Peyer's patch (tissue), 4 donors: ENCODE data around the gene PTPRZ1.

Experiments used
- POLR2A ChIP-seq, 2 donors: fragments of 450-650 bp; IDR thresholded peaks; one replicate each; pipeline ENCODE4 v1.5.1; 2017; ENCODE audit warnings: antibody characterized with exemption in 2 of 2, mild to moderate bottlenecking in 2 of 2, moderate library complexity in 2 of 2
- TF ChIP-seq, protein P1 (sequence below), 6 experiments: fragments of 450-650 bp in 4 of 6; fragments of 200-600 bp in 2 of 6; sonication (generic) in 1 of 6; IDR thresholded peaks; one replicate each; pipeline ENCODE4 v1.5.1; 2017 to 2019; ENCODE audit warnings: antibody characterized with exemption in 6 of 6, mild to moderate bottlenecking in 3 of 6, moderate library complexity in 1 of 6

DNA sequence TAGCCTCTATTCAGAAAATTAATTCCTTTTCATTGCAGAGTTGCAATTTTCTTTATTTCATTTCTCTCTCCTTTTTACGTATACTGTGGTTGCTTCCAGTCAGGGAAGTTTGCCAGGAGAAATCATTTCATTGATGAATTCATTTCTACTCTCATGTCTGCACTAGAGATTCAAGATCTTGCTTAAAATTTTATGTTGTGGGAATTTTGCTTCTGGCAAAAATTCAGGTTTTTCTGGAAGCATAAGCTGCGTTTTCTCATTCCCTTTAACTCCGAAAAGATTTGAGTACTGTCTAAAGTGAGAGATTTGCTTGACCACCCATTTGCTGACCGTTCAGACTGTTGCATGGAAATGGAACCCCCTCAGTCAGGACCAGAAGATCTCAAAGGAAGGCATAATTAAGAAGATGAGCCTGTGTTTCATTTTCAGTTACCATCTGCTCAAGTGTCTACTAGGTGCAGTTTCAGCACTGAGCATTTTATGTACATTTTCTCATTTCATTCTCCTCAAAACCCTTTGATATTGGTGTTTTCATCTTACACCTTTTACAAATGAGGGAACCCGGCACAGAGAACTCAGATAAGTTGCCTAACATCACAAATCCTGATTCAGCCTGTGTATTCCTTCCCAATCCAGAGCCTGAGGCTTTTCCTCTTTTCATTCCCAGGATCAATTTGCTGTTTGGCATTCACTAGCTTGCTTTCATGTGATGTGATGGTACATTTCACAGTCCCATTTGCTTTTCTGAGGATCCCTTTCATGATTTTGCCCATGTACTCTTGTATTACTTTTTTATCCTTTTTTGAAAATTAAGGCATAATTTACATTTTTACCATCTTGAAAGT, 3.9 kb downstream of the PTPRZ1 start:
- TF ChIP-seq, protein P1, sequence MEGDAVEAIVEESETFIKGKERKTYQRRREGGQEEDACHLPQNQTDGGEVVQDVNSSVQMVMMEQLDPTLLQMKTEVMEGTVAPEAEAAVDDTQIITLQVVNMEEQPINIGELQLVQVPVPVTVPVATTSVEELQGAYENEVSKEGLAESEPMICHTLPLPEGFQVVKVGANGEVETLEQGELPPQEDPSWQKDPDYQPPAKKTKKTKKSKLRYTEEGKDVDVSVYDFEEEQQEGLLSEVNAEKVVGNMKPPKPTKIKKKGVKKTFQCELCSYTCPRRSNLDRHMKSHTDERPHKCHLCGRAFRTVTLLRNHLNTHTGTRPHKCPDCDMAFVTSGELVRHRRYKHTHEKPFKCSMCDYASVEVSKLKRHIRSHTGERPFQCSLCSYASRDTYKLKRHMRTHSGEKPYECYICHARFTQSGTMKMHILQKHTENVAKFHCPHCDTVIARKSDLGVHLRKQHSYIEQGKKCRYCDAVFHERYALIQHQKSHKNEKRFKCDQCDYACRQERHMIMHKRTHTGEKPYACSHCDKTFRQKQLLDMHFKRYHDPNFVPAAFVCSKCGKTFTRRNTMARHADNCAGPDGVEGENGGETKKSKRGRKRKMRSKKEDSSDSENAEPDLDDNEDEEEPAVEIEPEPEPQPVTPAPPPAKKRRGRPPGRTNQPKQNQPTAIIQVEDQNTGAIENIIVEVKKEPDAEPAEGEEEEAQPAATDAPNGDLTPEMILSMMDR (IDR thresholded peaks at IDR 0.05), result no peak
- TF ChIP-seq POLR2A (IDR thresholded peaks at IDR 0.05), result no peak
